HUES64 (cell line): Measurements from ENCODE around the gene PRR12.

Experiments
- H3K27ac ChIP-seq: 2 replicates; pipeline ENCODE4 v1.7.0; 2013; ENCODE audit warnings: low read depth, low read length, inconsistent platforms
- H3K27me3 ChIP-seq: 2 replicates; pipeline ENCODE4 v1.6.1; 2013; ENCODE audit warnings: mild to moderate bottlenecking, low read length; ENCODE audit not compliant: insufficient read depth
- H3K36me3 ChIP-seq: 2 replicates; pipeline ENCODE4 v1.6.1; 2013; ENCODE audit warnings: mild to moderate bottlenecking, low read length; ENCODE audit not compliant: insufficient read depth
- H3K4me1 ChIP-seq: 2 replicates; pipeline ENCODE4 v1.6.1; 2013; ENCODE audit warnings: mild to moderate bottlenecking, low read length, moderate library complexity; ENCODE audit not compliant: insufficient read depth
- H3K4me3 ChIP-seq: 2 replicates; pipeline ENCODE4 v1.5.1; 2013; ENCODE audit warnings: mild to moderate bottlenecking, low read length, moderate library complexity
- H3K9ac ChIP-seq: 2 replicates; pipeline ENCODE4 v1.6.1; 2013; ENCODE audit warnings: mild to moderate bottlenecking, low read depth, low read length
- H3K9me3 ChIP-seq: 2 replicates; pipeline ENCODE4 v1.6.1; 2013; ENCODE audit warnings: low read depth, low read length; ENCODE audit not compliant: insufficient read depth
- WGBS: fragments of 150-250, 120-280 bp; methylation state at CpG from one replicate; pipeline ENCODE4 v1.1.7; 2013; ENCODE audit warnings: missing lambda C conversion rate; 5-methylcytosine and 5-hydroxymethylcytosine counted together

PRR12 gene

GRCh38 chr19:49580264-49581006 lies 10.5 kb upstream of the PRR12 start, which contains the start of gene NOSIP:
TSS of gene NOSIP (minus strand) at chr19:49580556. CDS start at chr19:49560691, 19,865 bp downstream.
- Histone ChIP-seq H3K4me3 (peak within 1 kb of the TSS; percentile 90), H3K4me1 (peaks cover 16% of the 10 kb centered on the region), H3K9me3 (no peaks in the 10 kb centered on the region), H3K27me3 (no peaks in the 10 kb centered on the region), H3K27ac (no peak within 1 kb of the TSS; the same call in 1 of the 2 replicates), H3K9ac (peak within 1 kb of the TSS; percentile 87), H3K36me3 (peaks cover 11% of the 10 kb centered on the region)
- WGBS, result 5% methylated on average over 30 of the region's 31 CpGs

GRCh38 chr19:49581007-49581508 lies 9.9 kb upstream of the PRR12 start, which contains the start of gene PRRG2:
TSS of gene PRRG2 (plus strand) at chr19:49581316. CDS start at chr19:49583220, 1,904 bp downstream.
- Histone ChIP-seq H3K4me3 (peak within 1 kb of the TSS; percentile 90), H3K36me3 (peaks cover 6% of the 10 kb centered on the region; the same call in 1 of the 2 replicates), H3K4me1 (peaks cover 16% of the 10 kb centered on the region), H3K27ac (no peak within 1 kb of the TSS; the same call in 1 of the 2 replicates), H3K27me3 (no peaks in the 10 kb centered on the region), H3K9me3 (no peaks in the 10 kb centered on the region), H3K9ac (peak within 1 kb of the TSS; percentile 87)
- 71% methylated on average over 15 of the region's 15 CpGs for WGBS

GRCh38 chr19:49583239-49583638 lies 7.7 kb upstream of the PRR12 start:
- no peaks in the 10 kb centered on the region for H3K27me3 ChIP-seq
- H3K4me1 ChIP-seq, result peaks cover 16% of the 10 kb centered on the region
- no peak overlapping the region for H3K27ac ChIP-seq
- H3K9ac ChIP-seq, result no peak overlapping the region
- no peaks in the 10 kb centered on the region for H3K36me3 ChIP-seq
- WGBS, result 67% methylated on average over 2 of the region's 2 CpGs
- no peaks in the 10 kb centered on the region for H3K9me3 ChIP-seq
- H3K4me3 ChIP-seq, result no peak overlapping the region

GRCh38 chr19:49585023-49585422 lies 6.0 kb upstream of the PRR12 start:
- H3K27me3 ChIP-seq, result no peaks in the 10 kb centered on the region
- H3K4me3 ChIP-seq, result no peak overlapping the region
- no peak overlapping the region for H3K27ac ChIP-seq
- WGBS, result 61% methylated on average over 8 of the region's 8 CpGs
- H3K9ac ChIP-seq, result no peak overlapping the region
- H3K4me1 ChIP-seq, result peaks cover 9% of the 10 kb centered on the region; the same call in 1 of the 2 replicates
- no peaks in the 10 kb centered on the region for H3K9me3 ChIP-seq
- no peaks in the 10 kb centered on the region for H3K36me3 ChIP-seq

GRCh38 chr19:49587227-49587626 lies 3.8 kb upstream of the PRR12 start:
- H3K36me3 ChIP-seq, result no peaks in the 10 kb centered on the region
- no peaks in the 10 kb centered on the region for H3K9me3 ChIP-seq
- H3K4me1 ChIP-seq, result peaks cover 6% of the 10 kb centered on the region; the same call in 1 of the 2 replicates
- 89% methylated on average over 8 of the region's 8 CpGs for WGBS
- no peak overlapping the region for H3K4me3 ChIP-seq
- H3K27ac ChIP-seq, result no peak overlapping the region
- no peaks in the 10 kb centered on the region for H3K27me3 ChIP-seq
- H3K9ac ChIP-seq, result no peak overlapping the region

GRCh38 chr19:49588365-49589122 lies 2.4 kb upstream of the PRR12 start:
- Histone ChIP-seq H3K4me3 (no peak overlapping the region), H3K9ac (no peak overlapping the region), H3K36me3 (no peaks in the 10 kb centered on the region), H3K9me3 (no peaks in the 10 kb centered on the region), H3K27ac (no peak overlapping the region), H3K27me3 (no peaks in the 10 kb centered on the region), H3K4me1 (peaks cover 7% of the 10 kb centered on the region)
- WGBS, result 90% methylated on average over 18 of the region's 18 CpGs

- no peak overlapping the region for H3K27ac ChIP-seq
- no peak overlapping the region for H3K9ac ChIP-seq
- peaks cover 9% of the 10 kb centered on the region for H3K36me3 ChIP-seq
- 67% methylated on average over 5 of the region's 5 CpGs for WGBS
- H3K4me3 ChIP-seq, result no peak overlapping the region
- H3K27me3 ChIP-seq, result no peaks in the 10 kb centered on the region
- H3K4me1 ChIP-seq, result peaks cover 12% of the 10 kb centered on the region
- no peaks in the 10 kb centered on the region for H3K9me3 ChIP-seq
These were observed 1.5 kb upstream of the PRR12 start for GRCh38 chr19:49589502-49589905.

- Histone ChIP-seq H3K27ac (peak overlapping the region; percentile 97), H3K4me3 (peak overlapping the region; percentile 63), H3K4me1 (peaks cover 7% of the 10 kb centered on the region; the same call in 1 of the 2 replicates), H3K9ac (peak overlapping the region; percentile 75), H3K36me3 (peaks cover 14% of the 10 kb centered on the region), H3K9me3 (no peaks in the 10 kb centered on the region), H3K27me3 (no peaks in the 10 kb centered on the region)
- WGBS, result under 1% methylated on average over 58 of the region's 58 CpGs
These were observed 661 bp upstream of the PRR12 start for GRCh38 chr19:49590071-49590970.

GRCh38 chr19:49591731-49592485 lies 926 bp downstream of the PRR12 start:
- peaks cover 5% of the 10 kb centered on the region; the same call in 1 of the 2 replicates for H3K4me1 ChIP-seq
- no peaks in the 10 kb centered on the region for H3K27me3 ChIP-seq
- peaks cover 23% of the 10 kb centered on the region for H3K36me3 ChIP-seq
- peak overlapping the region; percentile 94 for H3K9ac ChIP-seq
- under 1% methylated on average over 49 of the region's 51 CpGs for WGBS
- peak overlapping the region; percentile 99 for H3K4me3 ChIP-seq
- no peaks in the 10 kb centered on the region for H3K9me3 ChIP-seq
- peak overlapping the region; percentile 97 for H3K27ac ChIP-seq
